Vagina (tissue), 2 donors: ENCODE data around the gene TTC34. TPM values are rescaled to one million over a fixed set of nuclear protein-coding genes. Genes with fewer than 3 reads are reported as not detected.
"Not testable (repeated sequence)": the region's sequence is repeated elsewhere in the genome, so short reads cannot be mapped to it uniquely, and the experiment has no call there.

ENCODE experiments used
- DNase-seq, 2 donors: peaks; one replicate each; pipeline ENCODE4 v3.0.0-alpha.2; 2017; ENCODE audit errors: extremely low spot score in 2 of 2
- H3K27ac ChIP-seq: fragments of 200-600 bp; sonication (generic); one replicate; pipeline ENCODE4 v1.5.1; 2019
- H3K27me3 ChIP-seq: fragments of 200-600 bp; sonication (generic); one replicate; pipeline ENCODE4 v1.5.1; 2019
- H3K36me3 ChIP-seq, 2 donors: fragments of 200-600 bp; sonication (generic); one replicate each; pipeline ENCODE4 v1.5.1; 2017 to 2019
- H3K4me1 ChIP-seq: fragments of 200-600 bp; sonication (generic); one replicate; pipeline ENCODE4 v1.5.1; 2019
- H3K4me3 ChIP-seq, 2 donors: fragments of 200-600 bp; sonication (generic); 1 replicate in 1 of 2; 2 replicates in 1 of 2; pipeline ENCODE4 v1.5.1; 2016 to 2019
- H3K9me3 ChIP-seq: fragments of 200-600 bp; sonication (generic); one replicate; pipeline ENCODE4 v1.5.1; 2019
- POLR2A ChIP-seq, 2 donors: fragments of 450-650 bp; IDR thresholded peaks; one replicate each; pipeline ENCODE4 v1.6.1; 2017; ENCODE audit warnings: antibody characterized with exemption in 2 of 2, mild to moderate bottlenecking in 2 of 2, moderate library complexity in 2 of 2
- POLR2AphosphoS5 ChIP-seq, 2 donors: sonication (generic); formaldehyde crosslinking; IDR thresholded peaks; one replicate each; pipeline ENCODE4 v1.9.0; 2017; ENCODE audit warnings: antibody characterized with exemption in 2 of 2, mild to moderate bottlenecking in 2 of 2, low read depth in 1 of 2; ENCODE audit not compliant: insufficient read depth in 1 of 2
- intact Hi-C: fragments of 100-400 bp; cut with DNase I; formaldehyde crosslinking; loops from one replicate; pipeline ENCODE4 v1.15.1; 2023
- total RNA-seq: library from RNA; depleted of rRNA; stranded (reverse); fragments of >200 nt; gene quantifications from one replicate; pipeline ENCODE4 v1.2.3, GENCODE V29; 2016
- TF ChIP-seq, protein P1 (sequence below), 3 experiments: fragments of 450-650 bp in 2 of 3; fragments of 200-600 bp in 1 of 3; sonication (generic) in 1 of 3; IDR thresholded peaks; one replicate each; pipeline ENCODE4 v1.5.1; 2017 to 2019; ENCODE audit warnings: antibody characterized with exemption in 3 of 3, mild to moderate bottlenecking in 2 of 3, moderate library complexity in 2 of 3

The TTC34 gene
- total RNA-seq, 1 donor from 2014 or later: under 0.01 TPM

DNA sequence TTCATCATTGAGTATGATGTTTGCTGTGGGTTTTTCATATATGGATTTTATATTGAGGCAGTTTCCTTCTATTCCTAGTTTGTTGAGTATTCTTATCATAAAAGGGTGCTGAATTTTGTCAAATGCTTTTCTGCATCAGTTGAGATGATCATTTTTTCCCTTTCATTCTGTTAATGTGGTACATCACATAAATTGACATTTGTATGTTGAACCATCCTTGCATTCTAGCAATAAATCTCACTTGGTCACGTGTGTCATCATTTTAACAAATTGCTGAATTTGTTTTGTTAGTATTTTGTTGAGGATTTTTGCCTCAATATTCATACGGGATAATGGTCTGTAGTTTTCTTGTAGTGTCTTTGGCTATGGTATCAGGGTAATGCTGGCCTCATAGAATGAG, 19.9 kb downstream of the TTC34 start:
- DNase-seq: no peak
- Histone ChIP-seq H3K4me3 (no peak overlapping the region), H3K4me1 (no peaks in the 10 kb centered on the region), H3K36me3 (no peaks in the 10 kb centered on the region), H3K27ac (no peak overlapping the region), H3K9me3 (no peaks in the 10 kb centered on the region), H3K27me3 (no peaks in the 10 kb centered on the region)
- intact Hi-C loops: loop anchor here (5.0 kb wide), 1 partner anchor 364 kb away; no protein-coding TSS in a partner anchor
- TF ChIP-seq, protein P1, sequence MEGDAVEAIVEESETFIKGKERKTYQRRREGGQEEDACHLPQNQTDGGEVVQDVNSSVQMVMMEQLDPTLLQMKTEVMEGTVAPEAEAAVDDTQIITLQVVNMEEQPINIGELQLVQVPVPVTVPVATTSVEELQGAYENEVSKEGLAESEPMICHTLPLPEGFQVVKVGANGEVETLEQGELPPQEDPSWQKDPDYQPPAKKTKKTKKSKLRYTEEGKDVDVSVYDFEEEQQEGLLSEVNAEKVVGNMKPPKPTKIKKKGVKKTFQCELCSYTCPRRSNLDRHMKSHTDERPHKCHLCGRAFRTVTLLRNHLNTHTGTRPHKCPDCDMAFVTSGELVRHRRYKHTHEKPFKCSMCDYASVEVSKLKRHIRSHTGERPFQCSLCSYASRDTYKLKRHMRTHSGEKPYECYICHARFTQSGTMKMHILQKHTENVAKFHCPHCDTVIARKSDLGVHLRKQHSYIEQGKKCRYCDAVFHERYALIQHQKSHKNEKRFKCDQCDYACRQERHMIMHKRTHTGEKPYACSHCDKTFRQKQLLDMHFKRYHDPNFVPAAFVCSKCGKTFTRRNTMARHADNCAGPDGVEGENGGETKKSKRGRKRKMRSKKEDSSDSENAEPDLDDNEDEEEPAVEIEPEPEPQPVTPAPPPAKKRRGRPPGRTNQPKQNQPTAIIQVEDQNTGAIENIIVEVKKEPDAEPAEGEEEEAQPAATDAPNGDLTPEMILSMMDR (IDR thresholded peaks at IDR 0.05): no peak
- TF ChIP-seq POLR2AphosphoS5 (IDR thresholded peaks at IDR 0.05; ENCODE audit: insufficient read depth in 1 of 2, low read depth in 1 of 2) (no peak), POLR2A (IDR thresholded peaks at IDR 0.05) (no peak)

DNA sequence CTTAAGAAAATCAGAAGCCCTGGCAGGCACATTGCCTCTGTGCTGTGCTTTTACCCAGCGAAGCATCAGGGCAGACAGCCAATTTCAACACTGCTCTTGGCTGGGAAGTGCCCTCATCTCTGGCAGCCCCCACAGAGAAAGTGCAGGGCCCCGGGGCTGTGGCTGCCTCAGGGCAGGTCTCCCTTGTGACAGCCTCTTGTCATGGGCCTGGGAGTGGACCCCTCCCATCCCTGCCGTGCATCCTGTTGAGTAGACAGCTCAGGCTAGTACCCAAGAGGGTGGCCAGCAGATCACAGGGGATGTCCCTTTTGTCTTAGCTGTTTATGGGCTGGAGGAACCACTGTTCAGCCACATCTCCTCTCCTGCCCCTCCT, 23.3 kb downstream of the TTC34 start:
- no peak overlapping the region for H3K27ac ChIP-seq
- intact Hi-C loops: no loop called here
- no peak for TF ChIP-seq POLR2A (IDR thresholded peaks at IDR 0.05)

DNA sequence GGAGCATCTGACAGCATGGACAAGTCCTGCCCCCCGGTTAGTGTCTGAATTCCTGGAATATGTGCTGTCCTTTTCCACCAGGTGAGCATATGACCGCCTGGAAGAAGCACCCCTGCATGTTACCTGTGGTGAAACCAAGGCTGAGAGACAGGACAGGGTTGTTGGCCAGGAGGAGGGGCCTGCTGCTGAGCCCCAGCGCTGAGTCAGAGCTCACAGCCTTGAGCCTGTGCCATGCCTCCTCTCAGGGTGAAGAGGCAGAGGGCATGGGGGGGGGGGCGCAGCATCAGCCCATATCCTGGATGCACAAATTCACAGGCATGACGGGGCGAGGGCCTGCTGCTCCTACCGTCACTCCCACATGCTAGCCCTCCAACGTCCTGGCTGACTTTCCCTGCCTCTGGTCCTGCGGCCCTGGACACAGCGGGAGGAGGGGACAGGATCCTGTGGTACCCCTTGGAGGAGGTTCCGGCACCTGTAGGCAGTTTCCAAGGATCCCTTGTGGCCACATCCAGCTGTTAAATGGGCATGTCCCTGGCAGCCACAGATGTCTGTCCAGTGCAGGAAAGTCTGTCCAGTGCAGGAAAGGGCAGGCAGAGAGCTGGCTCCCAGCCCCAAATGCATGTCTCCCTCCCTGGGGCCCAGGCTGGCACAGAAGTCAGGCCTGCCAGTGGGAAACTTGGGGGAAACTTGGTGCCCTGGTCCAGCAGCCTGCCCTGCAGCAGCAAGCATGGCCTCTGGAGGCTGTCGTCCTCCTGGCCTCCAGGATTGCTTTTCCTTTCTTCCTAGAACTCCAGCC, 23.9 kb downstream of the TTC34 start:
- Histone ChIP-seq H3K27me3 (no peaks in the 10 kb centered on the region), H3K4me1 (no peaks in the 10 kb centered on the region), H3K9me3 (no peaks in the 10 kb centered on the region), H3K36me3 (no peaks in the 10 kb centered on the region), H3K27ac (no peak overlapping the region), H3K4me3 (no peak overlapping the region)
- intact Hi-C loops: no loop called here
- DNase-seq: peak in 1 of 2 donors; percentile 91
- TF ChIP-seq, protein P1 (IDR thresholded peaks at IDR 0.05): no peak
- no peak for TF ChIP-seq POLR2AphosphoS5 (IDR thresholded peaks at IDR 0.05; ENCODE audit: insufficient read depth in 1 of 2, low read depth in 1 of 2)
- no peak for TF ChIP-seq POLR2A (IDR thresholded peaks at IDR 0.05)

More for the DNA sequence above, 23.3 kb downstream of the TTC34 start:
- no peaks in the 10 kb centered on the region for H3K4me1 ChIP-seq
- no peaks in the 10 kb centered on the region for H3K27me3 ChIP-seq
- DNase-seq: no peak
- H3K36me3 ChIP-seq: no peaks in the 10 kb centered on the region
- H3K9me3 ChIP-seq: no peaks in the 10 kb centered on the region
- no peak overlapping the region for H3K4me3 ChIP-seq

DNA sequence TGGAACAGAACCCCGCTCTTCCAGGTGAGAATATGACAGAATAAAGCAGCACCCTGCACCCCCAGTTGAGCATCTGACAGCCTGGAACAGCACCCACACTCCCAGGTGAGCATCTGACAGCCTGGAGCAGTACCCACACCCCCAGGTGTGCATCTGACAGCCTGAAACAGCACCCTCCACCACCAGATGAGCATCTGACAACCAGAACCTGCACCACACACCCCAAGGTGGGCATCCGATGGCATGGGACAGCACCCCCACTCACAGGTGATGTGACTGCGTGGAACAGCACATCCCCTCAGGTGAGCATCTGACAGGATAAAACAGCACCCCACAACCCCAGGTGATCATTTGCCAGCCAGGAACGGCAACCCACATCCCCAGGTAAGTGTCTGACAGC, 26.2 kb downstream of the TTC34 start:
- H3K4me3 ChIP-seq, H3K27ac ChIP-seq, DNase-seq, intact Hi-C loops, H3K36me3 ChIP-seq, H3K4me1 ChIP-seq, H3K27me3 ChIP-seq, H3K9me3 ChIP-seq: not testable (repeated sequence)

DNA sequence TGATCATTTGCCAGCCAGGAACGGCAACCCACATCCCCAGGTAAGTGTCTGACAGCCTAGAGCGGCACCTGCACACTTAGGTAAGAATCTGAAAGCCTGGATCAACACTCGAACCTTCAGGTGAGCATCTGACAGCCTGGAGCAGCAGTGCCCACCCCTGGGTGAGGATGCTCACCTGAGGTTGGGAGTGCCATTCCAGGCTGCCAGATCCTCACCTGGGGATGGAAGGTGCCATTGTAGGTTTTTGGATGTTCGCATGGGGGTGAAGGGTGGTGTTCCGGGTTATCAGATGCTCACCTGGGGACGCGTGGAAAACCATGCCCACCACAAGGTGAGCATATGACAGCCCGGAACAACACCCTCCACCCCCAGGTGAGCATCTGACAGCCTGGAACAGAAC, 33.4 kb downstream of the TTC34 start:
- H3K4me1 ChIP-seq, H3K9me3 ChIP-seq, H3K27ac ChIP-seq, H3K36me3 ChIP-seq, H3K27me3 ChIP-seq, H3K4me3 ChIP-seq, intact Hi-C loops: not testable (repeated sequence)
- DNase-seq: peak in 1 of 2 donors; percentile 93

DNA sequence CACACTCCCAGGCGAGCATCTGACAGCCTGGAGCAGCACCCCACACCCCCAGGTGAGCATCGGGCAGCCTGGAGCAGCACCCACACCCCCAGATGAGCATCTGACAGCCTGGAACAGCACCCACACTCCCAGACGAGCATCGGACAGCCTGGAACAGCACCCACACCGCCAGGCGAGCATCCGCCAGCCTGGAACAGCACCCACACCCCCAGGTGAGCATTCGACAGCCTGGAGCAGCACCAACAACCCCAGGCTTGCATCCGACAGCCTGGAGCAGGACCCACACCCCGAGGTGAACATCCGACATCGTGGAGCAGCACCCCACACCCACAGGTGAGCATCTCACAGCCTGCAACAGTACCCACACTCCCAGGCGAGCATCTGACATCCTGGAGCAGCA, 42.1 kb downstream of the TTC34 start:
- H3K27ac ChIP-seq, H3K9me3 ChIP-seq, H3K4me3 ChIP-seq, intact Hi-C loops, DNase-seq, H3K4me1 ChIP-seq, H3K27me3 ChIP-seq, H3K36me3 ChIP-seq: not testable (repeated sequence)

DNA sequence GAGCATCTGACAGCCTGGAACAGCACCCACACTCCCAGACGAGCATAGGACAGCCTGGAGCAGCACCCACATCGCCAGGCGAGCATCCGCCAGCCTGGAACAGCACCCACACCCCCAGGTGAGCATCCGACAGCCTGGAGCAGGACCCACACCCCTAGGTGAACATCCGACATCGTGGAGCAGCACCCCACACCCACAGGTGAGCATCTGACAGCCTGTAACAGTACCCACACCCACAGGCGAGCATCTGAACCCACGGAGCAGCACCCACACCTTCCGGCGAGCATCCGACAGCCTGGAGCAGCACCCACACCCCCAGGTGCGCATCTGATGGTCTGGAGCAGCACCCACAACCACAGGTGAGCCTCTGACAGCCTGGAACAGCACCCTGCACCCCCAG, 44.0 kb downstream of the TTC34 start:
- DNase-seq, intact Hi-C loops, H3K36me3 ChIP-seq, H3K4me1 ChIP-seq, H3K27ac ChIP-seq, H3K9me3 ChIP-seq, H3K27me3 ChIP-seq, H3K4me3 ChIP-seq: not testable (repeated sequence)

DNA sequence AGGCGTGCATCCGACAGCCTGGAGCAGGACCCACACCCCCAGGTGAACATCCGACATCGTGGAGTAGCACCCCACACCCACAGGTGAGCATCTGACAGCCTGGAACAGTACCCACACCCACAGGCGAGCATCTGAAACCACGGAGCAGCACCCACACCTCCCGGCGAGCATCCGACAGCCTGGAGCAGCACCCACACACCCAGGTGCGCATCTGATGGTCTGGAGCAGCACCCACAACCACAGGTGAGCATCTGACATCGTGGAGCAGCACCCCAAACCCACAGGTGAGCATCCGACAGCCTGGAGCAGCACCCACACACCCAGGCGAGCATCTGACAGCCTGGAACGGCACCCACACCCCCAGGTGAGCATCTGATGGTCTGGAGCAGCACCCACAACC, 46.1 kb downstream of the TTC34 start:
- H3K4me1 ChIP-seq, H3K27ac ChIP-seq, H3K27me3 ChIP-seq, DNase-seq, intact Hi-C loops, H3K4me3 ChIP-seq, H3K9me3 ChIP-seq, H3K36me3 ChIP-seq: not testable (repeated sequence)

DNA sequence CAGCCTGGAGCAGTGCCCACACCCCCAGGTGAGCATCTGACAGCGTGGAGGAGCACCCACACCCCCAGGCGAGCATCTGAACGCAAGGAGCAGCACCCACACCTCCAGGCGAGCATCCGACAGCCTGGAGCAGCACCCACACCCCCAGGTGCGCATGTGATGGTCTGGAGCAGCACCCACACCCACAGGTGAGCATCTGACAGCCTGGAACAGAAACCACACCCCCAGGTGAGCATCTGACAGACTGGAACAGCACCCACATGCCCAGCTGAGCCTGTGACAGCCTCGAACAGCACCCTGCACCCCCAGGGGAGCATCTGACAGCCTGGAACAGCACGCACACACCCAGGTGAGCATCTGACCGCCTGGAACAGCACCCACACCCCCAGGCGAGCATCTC, 46.9 kb downstream of the TTC34 start:
- H3K4me1 ChIP-seq, H3K9me3 ChIP-seq, H3K27me3 ChIP-seq, H3K4me3 ChIP-seq, DNase-seq, H3K36me3 ChIP-seq, intact Hi-C loops, H3K27ac ChIP-seq: not testable (repeated sequence)

DNA sequence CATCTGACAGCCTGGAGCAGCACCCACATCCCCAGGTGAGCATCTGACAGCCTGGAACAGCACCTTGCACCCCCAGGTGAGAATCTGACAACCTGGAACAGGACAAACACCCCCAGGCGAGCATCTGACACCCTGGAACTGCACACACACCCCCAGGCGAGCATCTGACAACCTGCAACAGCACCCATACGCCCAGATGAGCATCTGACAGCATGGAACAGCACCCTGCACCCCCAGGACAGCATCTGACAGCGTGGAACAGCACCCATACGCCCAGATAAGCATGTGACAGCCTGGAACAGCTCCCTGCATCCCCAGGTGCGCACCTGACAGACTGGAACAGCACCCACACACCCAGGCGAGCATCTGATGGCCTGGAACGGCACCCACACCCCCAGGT, 49.0 kb downstream of the TTC34 start:
- H3K27me3 ChIP-seq, H3K4me1 ChIP-seq, intact Hi-C loops, H3K36me3 ChIP-seq, H3K27ac ChIP-seq, H3K4me3 ChIP-seq, DNase-seq, H3K9me3 ChIP-seq: not testable (repeated sequence)

DNA sequence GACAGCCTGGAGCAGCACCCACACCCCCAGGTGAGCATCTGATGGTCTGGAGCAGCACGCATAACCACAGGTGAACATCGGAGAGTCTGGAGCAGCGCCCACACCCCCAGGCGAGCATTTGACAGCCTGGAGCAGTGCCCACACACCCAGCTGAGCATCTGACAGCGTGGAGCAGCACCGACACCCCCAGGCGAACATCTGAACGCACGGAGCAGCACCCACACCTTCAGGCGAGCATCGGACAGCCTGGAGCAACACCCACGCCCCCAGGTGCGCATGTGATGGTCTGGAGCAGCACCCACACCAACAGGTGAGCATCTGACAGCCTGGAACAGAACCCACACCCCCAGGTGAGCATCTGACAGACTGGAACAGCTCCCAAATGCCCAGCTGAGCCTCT, 49.6 kb downstream of the TTC34 start:
- H3K4me1 ChIP-seq, H3K27ac ChIP-seq, intact Hi-C loops, H3K36me3 ChIP-seq, H3K9me3 ChIP-seq, H3K4me3 ChIP-seq, H3K27me3 ChIP-seq, DNase-seq: not testable (repeated sequence)
